Embryonic facial prominence (tissue), 1 donor: ENCODE data around the gene TSPAN4.

ENCODE experiments used
- DNase-seq: peaks from one replicate; pipeline ENCODE4 v3.0.0-alpha.2; 2016; ENCODE audit errors: extremely low spot score

Gene TSPAN4

GRCh38 chr11:842370-843002, at the start of gene TSPAN4, which contains the start of gene POLR2L:
TSPAN4 (plus strand) TSS chr11:842852; CDS start chr11:850305, 7,453 bp downstream.
POLR2L (minus strand) TSS chr11:842529; CDS start chr11:842508, 21 bp downstream.
- DNase-seq: peak; percentile 78

DNA sequence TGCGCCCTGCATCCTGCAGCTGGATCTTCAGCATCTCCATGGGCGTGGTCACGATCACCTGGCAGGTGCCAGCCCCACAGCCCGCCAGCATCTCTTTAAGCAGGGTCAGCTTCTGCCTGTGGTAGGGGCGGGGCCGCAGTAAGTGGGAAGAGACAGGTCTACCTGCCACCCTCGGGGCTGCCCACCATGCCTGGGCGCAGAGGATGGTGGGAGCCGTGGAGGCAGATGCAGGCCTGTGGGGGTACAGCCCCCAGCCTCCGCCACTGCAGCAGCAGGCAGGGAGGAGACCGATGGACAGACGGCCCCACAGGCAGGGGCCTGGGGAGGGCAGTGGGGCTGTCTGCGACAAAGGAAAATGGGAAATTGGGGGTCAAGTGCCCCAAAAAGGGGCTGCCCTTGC, 49.8 kb upstream of the TSPAN4 start:
- DNase-seq: no peak

DNA sequence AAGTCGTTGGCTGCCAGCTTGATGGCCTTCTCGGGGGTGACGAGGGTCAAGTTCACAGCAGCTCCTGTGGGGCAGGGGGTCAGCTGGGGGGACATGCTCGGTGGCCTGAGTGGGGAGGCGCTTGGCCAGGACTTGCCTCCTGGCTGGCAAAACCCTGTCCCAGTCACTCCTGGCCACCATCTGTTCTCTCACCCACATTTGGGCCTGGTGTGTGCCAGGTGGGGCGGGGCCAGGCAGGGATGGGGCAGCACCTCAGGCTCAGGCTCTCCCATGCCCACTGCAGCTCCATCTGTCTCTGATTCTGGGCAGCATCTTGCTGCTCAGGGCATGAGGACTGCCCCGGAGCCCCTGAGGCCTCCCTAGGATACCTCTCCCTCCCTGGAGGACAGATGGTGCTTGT, 49.1 kb upstream of the TSPAN4 start:
- no peak for DNase-seq

GRCh38 chr11:794013-794765, 48.5 kb upstream of the TSPAN4 start:
- DNase-seq: no peak

DNA sequence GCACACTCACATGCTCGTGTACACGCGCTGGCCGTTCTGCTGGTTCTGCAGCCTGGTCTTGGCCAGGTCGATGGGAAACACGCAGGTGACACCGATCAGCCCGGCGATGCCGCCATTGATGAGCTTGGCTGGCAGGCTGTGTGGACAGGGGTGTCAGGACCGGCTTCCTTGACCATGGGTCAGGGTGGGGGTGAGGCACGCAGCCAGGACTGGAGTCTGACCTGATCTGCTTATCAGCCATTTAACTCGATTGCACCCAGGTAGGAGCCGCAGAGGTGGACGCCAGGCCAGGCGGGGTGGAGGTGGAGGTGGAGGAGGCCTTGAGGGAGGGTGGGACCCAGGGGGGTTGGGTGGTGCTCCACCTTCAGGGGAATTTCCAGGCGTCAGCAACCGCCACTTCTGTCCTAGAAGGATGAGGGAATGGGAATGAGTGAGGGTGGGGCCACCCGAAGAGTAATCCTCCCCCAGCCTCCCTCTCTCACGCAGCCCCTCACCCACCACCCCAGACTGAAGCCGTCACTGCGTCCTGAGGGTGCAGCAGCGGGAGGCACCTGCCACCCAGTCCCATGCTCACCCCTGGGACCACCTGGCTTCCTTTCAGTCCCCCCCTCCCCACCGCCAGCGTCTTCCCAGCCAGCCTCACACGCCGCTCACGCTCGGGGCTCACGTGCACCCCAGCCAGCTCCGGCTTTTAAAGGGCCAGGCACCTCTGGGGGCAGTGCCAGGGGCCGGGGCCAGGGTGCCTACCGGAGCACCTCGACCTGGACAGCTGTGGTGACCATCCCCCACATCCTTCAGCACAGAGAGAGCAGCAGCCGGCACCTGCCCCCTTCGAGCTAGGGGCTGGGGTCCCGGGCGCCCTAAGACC, 47.7 kb upstream of the TSPAN4 start:
- DNase-seq: no peak

DNA sequence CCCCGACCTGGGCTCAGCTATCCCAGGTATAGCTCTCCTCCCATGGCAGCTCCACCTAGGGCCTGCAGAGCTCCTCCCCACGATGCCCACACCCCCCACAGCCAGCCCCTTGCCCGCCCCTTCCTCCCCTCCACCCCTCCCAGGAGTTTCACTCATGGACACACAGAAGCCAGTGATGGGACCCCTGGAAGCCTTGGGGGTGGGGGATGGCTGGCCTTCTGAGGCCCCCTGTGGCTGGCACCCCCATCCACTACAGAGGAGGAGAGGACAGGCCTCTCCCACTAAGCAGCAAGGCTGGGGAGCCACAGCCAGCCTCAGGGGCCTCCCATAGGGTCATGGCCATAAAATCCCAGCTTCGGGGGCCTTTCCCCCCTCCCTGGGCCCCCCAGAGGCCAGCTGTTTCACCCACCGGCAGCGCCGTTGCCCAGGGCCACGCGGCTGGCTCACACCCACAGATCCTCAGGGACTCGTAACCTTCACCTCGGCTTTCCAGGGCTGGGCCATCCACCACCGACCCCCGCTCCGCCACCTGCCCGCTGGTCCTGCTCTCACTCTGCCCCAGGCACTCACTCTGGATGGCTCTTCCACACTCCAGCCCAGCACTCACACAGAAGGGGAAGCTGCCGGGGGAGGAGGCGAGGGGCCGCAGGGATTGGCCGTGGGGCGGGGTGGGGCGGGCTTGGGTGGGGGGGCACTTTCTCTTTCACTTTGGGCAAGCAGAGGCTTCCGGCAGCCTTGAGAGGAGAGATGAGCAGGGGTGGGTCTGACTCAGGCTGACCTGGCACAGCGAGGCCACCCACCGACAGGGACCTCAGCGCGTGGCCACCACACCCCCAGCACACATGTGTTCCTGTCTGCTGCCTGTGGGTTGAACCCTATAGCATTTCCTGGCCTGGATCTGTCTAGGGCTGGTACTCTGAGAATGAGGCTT, 46.8 kb upstream of the TSPAN4 start:
- no peak for DNase-seq

- no peak for DNase-seq
These were observed 45.9 kb upstream of the TSPAN4 start for GRCh38 chr11:796565-797295.

DNA sequence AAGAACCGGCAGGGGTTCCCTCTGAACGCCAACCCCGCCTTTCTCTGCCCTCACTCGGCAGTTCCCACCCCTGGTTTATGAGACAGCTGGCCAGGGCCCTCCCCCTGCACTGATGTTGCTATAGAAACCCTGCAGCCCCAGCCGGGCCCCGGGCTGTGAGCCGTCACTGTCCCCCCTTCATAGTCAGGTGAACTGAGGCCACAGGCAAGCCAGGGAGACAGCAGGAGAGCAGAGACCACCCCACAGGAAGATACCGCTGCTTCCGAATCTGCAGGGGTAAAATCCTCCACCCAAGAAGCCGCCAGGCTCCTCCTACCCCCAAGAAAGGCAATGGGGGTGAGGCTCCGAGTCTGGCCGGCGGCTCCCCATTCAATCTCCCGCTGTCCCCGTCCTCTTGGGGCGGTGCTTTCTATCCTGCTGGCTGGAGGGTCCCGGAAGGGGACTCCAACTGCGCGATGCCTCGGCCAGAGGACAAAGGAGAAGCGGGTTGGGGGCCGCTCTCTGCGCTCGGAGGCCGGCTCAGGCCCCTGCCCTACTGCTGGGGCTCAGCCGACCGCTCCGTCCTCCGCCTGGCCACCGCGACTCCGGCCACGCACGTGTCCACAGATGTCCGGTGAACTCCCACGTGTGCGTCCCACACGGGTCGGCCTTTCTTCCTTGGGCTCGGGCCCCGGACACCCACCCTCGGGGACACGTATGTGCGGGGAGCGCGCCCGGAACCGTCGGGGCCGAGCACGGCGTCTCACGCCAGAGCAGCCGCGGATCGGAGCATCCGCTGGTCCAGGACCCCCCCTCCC, 45.2 kb upstream of the TSPAN4 start:
- peak; percentile 80 for DNase-seq

- DNase-seq: peak; percentile 47
These were observed 44.4 kb upstream of the TSPAN4 start, which contains the start of gene SLC25A22 for GRCh38 chr11:798093-798713. SLC25A22 (minus strand) TSS chr11:798281; CDS start chr11:795006, 3,275 bp downstream.

DNA sequence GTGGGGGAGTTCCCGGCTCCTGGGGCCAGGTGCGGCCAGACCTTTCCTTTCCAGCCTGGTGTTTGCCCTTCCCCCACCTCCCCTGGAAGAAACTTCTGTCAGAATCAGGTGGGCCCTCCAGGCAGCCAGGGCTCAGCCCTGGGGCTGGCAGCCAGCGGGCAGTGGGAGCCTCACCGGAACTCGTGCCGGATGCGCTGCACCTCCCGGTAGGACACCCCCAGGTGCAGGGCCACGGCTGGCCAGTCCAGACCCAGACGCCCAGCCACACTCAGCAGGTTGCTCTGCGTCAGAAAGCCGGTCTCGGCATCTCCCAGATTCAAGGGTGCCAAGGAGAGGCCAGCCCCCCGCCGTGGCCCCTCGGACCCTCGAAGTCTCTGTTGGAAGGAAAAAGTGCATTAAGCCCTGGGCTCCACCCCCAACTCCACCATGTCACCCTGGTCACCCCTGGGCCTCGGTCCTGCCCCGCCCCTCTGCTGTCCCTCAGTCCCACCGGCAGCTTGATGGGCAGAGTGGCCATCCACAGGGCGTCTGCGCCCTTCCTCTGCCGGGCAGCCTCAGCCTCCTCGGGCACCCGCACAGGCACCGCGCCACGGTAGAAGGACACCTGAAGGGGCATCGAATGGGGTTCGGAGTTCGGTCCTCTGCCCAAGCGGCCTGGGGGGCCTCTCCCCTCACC, 42.9 kb upstream of the TSPAN4 start:
- no peak for DNase-seq

DNA sequence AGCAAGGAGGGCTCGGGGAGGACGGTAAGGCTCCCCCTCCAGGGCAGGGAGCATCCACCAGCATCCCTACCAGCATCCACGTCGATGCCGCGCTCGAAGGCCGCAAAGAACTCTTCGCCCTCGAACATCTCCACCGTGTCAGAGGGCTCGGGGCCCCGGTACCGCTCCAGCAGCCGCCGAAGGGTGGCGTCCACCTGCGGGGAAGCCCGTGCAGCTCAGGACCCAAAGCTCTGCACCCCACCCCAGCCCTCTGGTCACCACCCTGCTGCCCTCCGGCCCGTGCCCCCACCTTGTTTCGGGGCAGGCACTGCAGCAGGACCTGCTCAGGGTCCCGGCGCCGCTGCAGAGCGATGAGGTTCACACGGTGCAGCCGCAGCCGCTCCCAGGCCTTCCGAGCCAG, 42.2 kb upstream of the TSPAN4 start:
- DNase-seq: no peak

- DNase-seq: no peak
These were observed 41.4 kb upstream of the TSPAN4 start for GRCh38 chr11:801097-801780.

DNA sequence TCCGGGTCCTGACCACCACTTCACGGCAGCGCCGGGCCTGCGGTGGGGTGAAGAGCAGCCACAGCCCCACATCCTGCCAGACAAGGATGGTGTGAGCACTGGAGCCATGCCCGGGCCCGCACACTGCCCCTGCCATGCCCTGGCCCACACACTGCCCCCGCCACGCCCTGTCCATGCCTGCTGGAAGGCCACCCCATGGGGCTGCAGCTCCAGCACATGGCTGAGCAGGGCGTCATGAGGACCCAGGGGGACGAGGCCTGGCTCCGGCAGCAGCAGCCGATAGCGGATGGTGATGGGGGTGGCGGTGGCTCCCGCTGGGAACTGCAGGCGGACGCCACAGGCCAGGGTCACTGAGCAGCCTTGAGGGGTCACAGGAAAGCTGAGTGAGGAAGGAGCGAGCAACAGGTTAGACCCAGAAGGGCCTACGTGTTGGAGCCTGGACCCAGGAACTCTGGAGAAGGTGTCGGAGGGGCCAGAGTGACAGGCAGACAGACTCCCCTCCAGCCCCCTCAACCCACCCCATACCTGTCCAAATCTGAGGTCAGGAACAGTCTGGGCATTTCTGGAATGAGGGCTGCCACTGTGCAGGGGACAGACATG, 40.5 kb upstream of the TSPAN4 start:
- no peak for DNase-seq

GRCh38 chr11:802693-803466, 39.8 kb upstream of the TSPAN4 start:
- DNase-seq: no peak

DNA sequence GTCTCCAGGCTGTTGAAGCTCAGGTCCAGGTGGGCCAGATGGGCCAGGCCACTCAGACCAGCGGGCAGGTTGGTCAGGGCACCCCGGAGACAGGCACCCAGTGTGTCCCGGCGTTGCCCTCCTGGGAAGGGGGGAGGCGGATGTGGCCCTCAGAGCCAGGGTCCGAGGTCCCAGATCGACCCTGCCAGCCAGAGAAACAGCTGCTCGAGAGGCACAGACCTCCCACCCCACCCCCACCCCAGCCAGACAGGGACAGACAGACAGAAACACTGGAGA, 39.2 kb upstream of the TSPAN4 start:
- no peak for DNase-seq

DNA sequence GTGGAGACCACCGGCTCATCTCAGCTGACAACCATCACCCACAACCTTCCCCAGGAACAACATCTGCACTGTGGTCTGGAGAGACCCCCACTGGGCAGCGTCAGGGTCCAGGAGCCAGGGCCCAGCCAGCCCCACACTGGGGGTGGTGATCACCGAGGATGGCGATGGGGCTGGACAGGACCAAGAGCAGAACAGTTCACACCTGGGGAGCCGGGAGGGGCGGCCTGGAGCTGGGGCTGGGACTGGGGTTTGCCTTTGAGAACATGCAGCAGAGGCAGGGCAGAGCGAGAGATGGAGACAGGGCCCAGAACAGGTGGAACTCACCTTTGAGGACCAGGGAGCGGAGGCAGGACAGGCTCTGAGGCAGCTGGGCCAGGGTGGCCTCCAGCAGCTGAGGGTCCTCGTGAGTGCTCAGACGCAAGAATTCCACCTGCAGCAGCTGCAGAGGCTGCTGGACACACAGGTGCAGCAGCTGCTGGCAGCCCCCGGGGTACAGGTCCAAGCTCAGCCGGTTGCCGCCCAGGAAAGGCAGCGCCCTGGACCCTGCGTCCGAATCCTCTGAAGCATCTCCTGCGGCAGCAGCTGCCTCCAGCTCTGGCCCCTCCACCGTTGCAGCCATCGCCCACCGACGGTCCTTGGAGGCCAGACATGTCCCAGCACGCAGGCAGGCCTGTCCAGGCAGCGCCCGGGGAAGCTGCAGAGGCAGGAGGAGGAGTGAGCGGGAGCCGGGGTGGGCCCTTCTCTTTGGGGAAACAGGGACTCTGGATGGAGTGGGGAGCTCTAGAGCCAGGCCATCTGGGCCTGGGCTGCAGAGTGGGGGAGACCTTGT, 38.7 kb upstream of the TSPAN4 start:
- DNase-seq: no peak
